GM23338 (cell line): ENCODE results near the gene CXADR. TPM values are rescaled to one million over a fixed set of nuclear protein-coding genes. Genes with fewer than 3 reads are reported as not detected.

Experiments
- ATAC-seq: fragments of 200-7000 bp; cut with Tn5 transposase; 3 replicates; pipeline ENCODE4 v1.9.1; 2020
- DNase-seq: peaks from one replicate; pipeline ENCODE4 v3.0.0-alpha.2; 2015; ENCODE audit warnings: low spot score
- H2AFZ ChIP-seq: fragments of 200-600 bp; sonication (generic); 2 replicates; pipeline ENCODE4 v1.8.0; 2016; ENCODE audit warnings: antibody characterized with exemption, mild to moderate bottlenecking, moderate library complexity
- H3F3A ChIP-seq: fragments of 200-600 bp; sonication (generic); replicated peaks from 2 replicates; pipeline ENCODE4 v1.8.0; 2017; ENCODE audit warnings: antibody characterized with exemption, mixed run types, low read depth
- H3K27ac ChIP-seq: fragments of 200-600 bp; sonication (generic); 2 replicates; pipeline ENCODE4 v1.6.1; 2016; ENCODE audit warnings: low read depth
- H3K27me3 ChIP-seq: fragments of 200-600 bp; sonication (generic); 2 replicates; pipeline ENCODE4 v1.8.0; 2016; ENCODE audit warnings: mild to moderate bottlenecking, mixed run types, moderate library complexity; ENCODE audit not compliant: insufficient read depth
- H3K36me3 ChIP-seq: fragments of 200-600 bp; sonication (generic); 2 replicates; pipeline ENCODE4 v1.8.0; 2016; ENCODE audit warnings: mild to moderate bottlenecking; ENCODE audit not compliant: insufficient read depth
- H3K4me1 ChIP-seq: fragments of 200-600 bp; sonication (generic); 2 replicates; pipeline ENCODE4 v1.8.0; 2016; ENCODE audit warnings: mild to moderate bottlenecking, moderate library complexity; ENCODE audit not compliant: insufficient read depth
- H3K4me2 ChIP-seq: fragments of 200-600 bp; sonication (generic); 2 replicates; pipeline ENCODE4 v1.7.1; 2017; ENCODE audit warnings: mixed run types
- H3K4me3 ChIP-seq: fragments of 200-600 bp; sonication (generic); 2 replicates; pipeline ENCODE4 v1.6.1; 2016; ENCODE audit warnings: mixed run types
- H3K79me2 ChIP-seq: fragments of 200-600 bp; sonication (generic); replicated peaks from 2 replicates; pipeline ENCODE4 v1.8.0; 2017; ENCODE audit warnings: mild to moderate bottlenecking; ENCODE audit not compliant: insufficient read depth
- H3K9me2 ChIP-seq: fragments of 200-600 bp; sonication (generic); 2 replicates; pipeline ENCODE4 v1.8.0; 2017; ENCODE audit not compliant: insufficient read depth
- H4K20me1 ChIP-seq: fragments of 200-600 bp; sonication (generic); replicated peaks from 2 replicates; pipeline ENCODE4 v1.8.0; 2017; ENCODE audit warnings: mild to moderate bottlenecking; ENCODE audit not compliant: insufficient read depth
- H3K27ac Mint-ChIP-seq: 2 replicates; pipeline ENCODE4 v1.8.0; 2020; ENCODE audit warnings: inconsistent platforms, mild to moderate bottlenecking, moderate library complexity, mixed read lengths
- H3K27me3 Mint-ChIP-seq: 3 replicates; pipeline ENCODE4 v1.8.0; 2022; ENCODE audit warnings: low read depth, mild to moderate bottlenecking, moderate library complexity, mixed read lengths, inconsistent platforms; ENCODE audit not compliant: insufficient read depth, poor library complexity
- H3K36me3 Mint-ChIP-seq: 3 replicates; pipeline ENCODE4 v1.8.0; 2021; ENCODE audit warnings: low read depth, mild to moderate bottlenecking, inconsistent platforms, moderate library complexity, mixed read lengths
- H3K4me1 Mint-ChIP-seq: 3 replicates; pipeline ENCODE4 v1.8.0; 2020; ENCODE audit warnings: mild to moderate bottlenecking, inconsistent platforms, mixed read lengths
- H3K4me3 Mint-ChIP-seq: 3 replicates; pipeline ENCODE4 v1.8.0; 2021; ENCODE audit warnings: moderate library complexity, mild to moderate bottlenecking, inconsistent platforms, mixed read lengths
- H3K9me3 Mint-ChIP-seq: 3 replicates; pipeline ENCODE4 v1.8.0; 2020; ENCODE audit warnings: moderate library complexity, mild to moderate bottlenecking, inconsistent platforms, mixed read lengths
- EZH2 ChIP-seq: fragments of 200-600 bp; sonication (generic); IDR thresholded peaks from one replicate; pipeline ENCODE4 v1.8.0; 2017; ENCODE audit warnings: antibody characterized with exemption, mild to moderate bottlenecking, low read depth; ENCODE audit not compliant: unreplicated experiment
- ZNF114 ChIP-seq: fragments of 250-450 bp; sonication (Bioruptor Pico); IDR thresholded peaks from 2 replicates; pipeline ENCODE4 v1.5.0; 2020; ENCODE audit warnings: mild to moderate bottlenecking, moderate library complexity
- ZNF331 ChIP-seq: fragments of 250-450 bp; sonication (Bioruptor Pico); IDR thresholded peaks from 2 replicates; pipeline ENCODE4 v1.5.0; 2020; ENCODE audit warnings: low read depth, mild to moderate bottlenecking, moderate library complexity
- polyA plus RNA-seq: library from polyadenylated mRNA; unstranded; fragments of >200 nt; fragmentation: Nextera tagmentation; extraction: Ambion mirVana; gene quantifications from 2 replicates; pipeline ENCODE4 v1.2.1, GENCODE V29; 2016
- total RNA-seq: library from RNA; depleted of rRNA; stranded (reverse); fragments of >200 nt; shearing (Covaris generic); gene quantifications from 2 replicates; pipeline ENCODE4 v1.2.3, GENCODE V29; 2014
- TF ChIP-seq, protein P1 (sequence below), 2 experiments: fragments of 200-600 bp in 1 of 2; sonication (generic) in 1 of 2; conservative IDR thresholded peaks; 2 replicates each; pipeline versions ENCODE4 v1.5.1 to v1.6.1; 2016 to 2017; ENCODE audit warnings: antibody characterized with exemption in 2 of 2, low read depth in 2 of 2, mild to moderate bottlenecking in 2 of 2, moderate library complexity in 1 of 2
- TF ChIP-seq, protein P2 (sequence below): fragments of 250-450 bp; sonication (Bioruptor Pico); IDR thresholded peaks from 2 replicates; pipeline ENCODE4 v1.5.0; 2020; ENCODE audit warnings: mild to moderate bottlenecking, moderate library complexity
- TF ChIP-seq, protein P3 (sequence below): IDR thresholded peaks from 2 replicates; pipeline ENCODE4 v1.6.1; 2016; ENCODE audit warnings: antibody characterized with exemption

The CXADR gene
- total and polyA plus RNA-seq, 2 experiments from 2014 or later, result 126 to 207 TPM

DNA sequence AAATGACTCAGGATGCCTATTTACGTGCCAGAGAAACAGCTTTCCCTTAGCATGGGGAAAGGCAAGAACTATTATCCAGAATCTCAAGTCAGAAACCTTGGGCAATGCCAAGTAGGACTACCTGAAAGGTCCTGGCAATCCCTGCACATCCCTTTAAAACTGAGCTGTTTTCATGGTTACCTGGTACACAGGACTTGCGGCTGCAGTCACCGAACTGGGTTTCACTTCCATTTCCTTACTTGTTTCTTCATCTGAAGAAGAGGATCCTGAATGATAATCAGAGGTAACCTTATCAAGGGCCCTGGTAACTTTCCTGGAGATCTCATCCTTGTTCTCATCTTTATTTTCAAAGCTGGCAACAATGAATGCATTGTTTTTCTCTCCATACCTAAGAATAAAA is 85.6 kb downstream of the CXADR start:
- no peaks in the 10 kb centered on the region for H3K4me1 ChIP-seq
- peaks cover 30% of the 10 kb centered on the region; the same call in 1 of the 2 replicates for H3K36me3 ChIP-seq
- Mint-ChIP-seq H3K36me3 (peaks cover 70% of the 10 kb centered on the region), H3K4me1 (no peaks in the 10 kb centered on the region), H3K27me3 (no peaks in the 10 kb centered on the region), H3K9me3 (no peaks in the 10 kb centered on the region), H3K4me3 (no peak overlapping the region), H3K27ac (no peak overlapping the region)
- TF ChIP-seq ZNF331 (CRISPR knock-in tag), result no peak
- TF ChIP-seq, protein P1, sequence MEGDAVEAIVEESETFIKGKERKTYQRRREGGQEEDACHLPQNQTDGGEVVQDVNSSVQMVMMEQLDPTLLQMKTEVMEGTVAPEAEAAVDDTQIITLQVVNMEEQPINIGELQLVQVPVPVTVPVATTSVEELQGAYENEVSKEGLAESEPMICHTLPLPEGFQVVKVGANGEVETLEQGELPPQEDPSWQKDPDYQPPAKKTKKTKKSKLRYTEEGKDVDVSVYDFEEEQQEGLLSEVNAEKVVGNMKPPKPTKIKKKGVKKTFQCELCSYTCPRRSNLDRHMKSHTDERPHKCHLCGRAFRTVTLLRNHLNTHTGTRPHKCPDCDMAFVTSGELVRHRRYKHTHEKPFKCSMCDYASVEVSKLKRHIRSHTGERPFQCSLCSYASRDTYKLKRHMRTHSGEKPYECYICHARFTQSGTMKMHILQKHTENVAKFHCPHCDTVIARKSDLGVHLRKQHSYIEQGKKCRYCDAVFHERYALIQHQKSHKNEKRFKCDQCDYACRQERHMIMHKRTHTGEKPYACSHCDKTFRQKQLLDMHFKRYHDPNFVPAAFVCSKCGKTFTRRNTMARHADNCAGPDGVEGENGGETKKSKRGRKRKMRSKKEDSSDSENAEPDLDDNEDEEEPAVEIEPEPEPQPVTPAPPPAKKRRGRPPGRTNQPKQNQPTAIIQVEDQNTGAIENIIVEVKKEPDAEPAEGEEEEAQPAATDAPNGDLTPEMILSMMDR (conservative IDR thresholded peaks at IDR 0.05; ENCODE audit: low read depth in 2 of 2), result no peak
- TF ChIP-seq, protein P2, sequence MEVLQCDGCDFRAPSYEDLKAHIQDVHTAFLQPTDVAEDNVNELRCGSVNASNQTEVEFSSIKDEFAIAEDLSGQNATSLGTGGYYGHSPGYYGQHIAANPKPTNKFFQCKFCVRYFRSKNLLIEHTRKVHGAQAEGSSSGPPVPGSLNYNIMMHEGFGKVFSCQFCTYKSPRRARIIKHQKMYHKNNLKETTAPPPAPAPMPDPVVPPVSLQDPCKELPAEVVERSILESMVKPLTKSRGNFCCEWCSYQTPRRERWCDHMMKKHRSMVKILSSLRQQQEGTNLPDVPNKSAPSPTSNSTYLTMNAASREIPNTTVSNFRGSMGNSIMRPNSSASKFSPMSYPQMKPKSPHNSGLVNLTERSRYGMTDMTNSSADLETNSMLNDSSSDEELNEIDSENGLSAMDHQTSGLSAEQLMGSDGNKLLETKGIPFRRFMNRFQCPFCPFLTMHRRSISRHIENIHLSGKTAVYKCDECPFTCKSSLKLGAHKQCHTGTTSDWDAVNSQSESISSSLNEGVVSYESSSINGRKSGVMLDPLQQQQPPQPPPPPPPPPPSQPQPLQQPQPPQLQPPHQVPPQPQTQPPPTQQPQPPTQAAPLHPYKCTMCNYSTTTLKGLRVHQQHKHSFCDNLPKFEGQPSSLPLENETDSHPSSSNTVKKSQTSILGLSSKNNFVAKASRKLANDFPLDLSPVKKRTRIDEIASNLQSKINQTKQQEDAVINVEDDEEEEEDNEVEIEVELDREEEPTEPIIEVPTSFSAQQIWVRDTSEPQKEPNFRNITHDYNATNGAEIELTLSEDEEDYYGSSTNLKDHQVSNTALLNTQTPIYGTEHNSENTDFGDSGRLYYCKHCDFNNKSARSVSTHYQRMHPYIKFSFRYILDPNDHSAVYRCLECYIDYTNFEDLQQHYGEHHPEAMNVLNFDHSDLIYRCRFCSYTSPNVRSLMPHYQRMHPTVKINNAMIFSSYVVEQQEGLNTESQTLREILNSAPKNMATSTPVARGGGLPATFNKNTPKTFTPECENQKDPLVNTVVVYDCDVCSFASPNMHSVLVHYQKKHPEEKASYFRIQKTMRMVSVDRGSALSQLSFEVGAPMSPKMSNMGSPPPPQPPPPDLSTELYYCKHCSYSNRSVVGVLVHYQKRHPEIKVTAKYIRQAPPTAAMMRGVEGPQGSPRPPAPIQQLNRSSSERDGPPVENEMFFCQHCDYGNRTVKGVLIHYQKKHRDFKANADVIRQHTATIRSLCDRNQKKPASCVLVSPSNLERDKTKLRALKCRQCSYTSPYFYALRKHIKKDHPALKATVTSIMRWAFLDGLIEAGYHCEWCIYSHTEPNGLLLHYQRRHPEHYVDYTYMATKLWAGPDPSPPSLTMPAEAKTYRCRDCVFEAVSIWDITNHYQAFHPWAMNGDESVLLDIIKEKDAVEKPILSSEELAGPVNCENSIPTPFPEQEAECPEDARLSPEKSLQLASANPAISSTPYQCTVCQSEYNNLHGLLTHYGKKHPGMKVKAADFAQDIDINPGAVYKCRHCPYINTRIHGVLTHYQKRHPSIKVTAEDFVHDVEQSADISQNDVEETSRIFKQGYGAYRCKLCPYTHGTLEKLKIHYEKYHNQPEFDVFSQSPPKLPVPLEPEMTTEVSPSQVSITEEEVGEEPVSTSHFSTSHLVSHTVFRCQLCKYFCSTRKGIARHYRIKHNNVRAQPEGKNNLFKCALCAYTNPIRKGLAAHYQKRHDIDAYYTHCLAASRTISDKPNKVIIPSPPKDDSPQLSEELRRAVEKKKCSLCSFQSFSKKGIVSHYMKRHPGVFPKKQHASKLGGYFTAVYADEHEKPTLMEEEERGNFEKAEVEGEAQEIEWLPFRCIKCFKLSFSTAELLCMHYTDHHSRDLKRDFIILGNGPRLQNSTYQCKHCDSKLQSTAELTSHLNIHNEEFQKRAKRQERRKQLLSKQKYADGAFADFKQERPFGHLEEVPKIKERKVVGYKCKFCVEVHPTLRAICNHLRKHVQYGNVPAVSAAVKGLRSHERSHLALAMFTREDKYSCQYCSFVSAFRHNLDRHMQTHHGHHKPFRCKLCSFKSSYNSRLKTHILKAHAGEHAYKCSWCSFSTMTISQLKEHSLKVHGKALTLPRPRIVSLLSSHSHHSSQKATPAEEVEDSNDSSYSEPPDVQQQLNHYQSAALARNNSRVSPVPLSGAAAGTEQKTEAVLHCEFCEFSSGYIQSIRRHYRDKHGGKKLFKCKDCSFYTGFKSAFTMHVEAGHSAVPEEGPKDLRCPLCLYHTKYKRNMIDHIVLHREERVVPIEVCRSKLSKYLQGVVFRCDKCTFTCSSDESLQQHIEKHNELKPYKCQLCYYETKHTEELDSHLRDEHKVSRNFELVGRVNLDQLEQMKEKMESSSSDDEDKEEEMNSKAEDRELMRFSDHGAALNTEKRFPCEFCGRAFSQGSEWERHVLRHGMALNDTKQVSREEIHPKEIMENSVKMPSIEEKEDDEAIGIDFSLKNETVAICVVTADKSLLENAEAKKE (CRISPR knock-in tag), result no peak
- no peaks in the 10 kb centered on the region for H3K27me3 ChIP-seq
- H3K4me2 ChIP-seq, result no peak overlapping the region
- H3K4me3 ChIP-seq, result no peak overlapping the region
- no peak overlapping the region for H2AFZ ChIP-seq
- DNase-seq (no peak), ATAC-seq (no peak)
- peaks cover 5% of the 10 kb centered on the region; the same call in 1 of the 2 replicates for H4K20me1 ChIP-seq
- no peaks in the 10 kb centered on the region for H3K9me2 ChIP-seq
- H3K79me2 ChIP-seq, result no peaks in the 10 kb centered on the region
- no peak overlapping the region for H3K27ac ChIP-seq
- no peaks in the 10 kb centered on the region for H3F3A ChIP-seq

DNA sequence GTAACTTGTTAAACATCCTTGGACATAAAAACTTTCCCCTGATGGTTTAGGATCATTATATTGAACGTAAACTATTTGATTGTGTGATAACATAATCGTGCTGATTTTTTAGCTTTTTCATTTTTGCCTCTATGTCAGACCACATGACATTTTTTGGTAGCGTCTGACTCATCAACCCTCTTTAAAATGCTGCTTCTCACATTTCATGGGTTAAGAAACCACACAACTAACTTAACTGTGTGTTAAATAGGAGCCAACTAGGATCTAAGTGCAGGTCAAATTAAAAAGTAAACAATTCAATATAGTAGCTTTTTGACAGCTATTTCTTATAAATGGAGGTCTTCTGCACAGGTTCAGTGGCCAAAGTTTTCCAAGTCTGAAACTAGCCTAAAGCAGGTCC is 90.0 kb downstream of the CXADR start:
- Mint-ChIP-seq H3K27ac (no peak overlapping the region), H3K4me3 (no peak overlapping the region), H3K9me3 (no peaks in the 10 kb centered on the region), H3K27me3 (peaks cover 2% of the 10 kb centered on the region), H3K4me1 (no peaks in the 10 kb centered on the region), H3K36me3 (peaks cover 69% of the 10 kb centered on the region)
- Histone ChIP-seq H3K4me2 (no peak overlapping the region), H3K9me2 (no peaks in the 10 kb centered on the region), H3K79me2 (peaks cover 14% of the 10 kb centered on the region), H3K27ac (no peak overlapping the region), H3K4me3 (no peak overlapping the region), H2AFZ (no peak overlapping the region), H4K20me1 (peaks cover 5% of the 10 kb centered on the region; the same call in 1 of the 2 replicates), H3K27me3 (no peaks in the 10 kb centered on the region), H3K4me1 (no peaks in the 10 kb centered on the region), H3K36me3 (peaks cover 25% of the 10 kb centered on the region; the same call in 1 of the 2 replicates), H3F3A (no peaks in the 10 kb centered on the region)
- DNase-seq, result no peak
- ATAC-seq, result no peak
- TF ChIP-seq ZNF114 (CRISPR knock-in tag) (no peak), EZH2 (no peak)
- TF ChIP-seq, protein P3, sequence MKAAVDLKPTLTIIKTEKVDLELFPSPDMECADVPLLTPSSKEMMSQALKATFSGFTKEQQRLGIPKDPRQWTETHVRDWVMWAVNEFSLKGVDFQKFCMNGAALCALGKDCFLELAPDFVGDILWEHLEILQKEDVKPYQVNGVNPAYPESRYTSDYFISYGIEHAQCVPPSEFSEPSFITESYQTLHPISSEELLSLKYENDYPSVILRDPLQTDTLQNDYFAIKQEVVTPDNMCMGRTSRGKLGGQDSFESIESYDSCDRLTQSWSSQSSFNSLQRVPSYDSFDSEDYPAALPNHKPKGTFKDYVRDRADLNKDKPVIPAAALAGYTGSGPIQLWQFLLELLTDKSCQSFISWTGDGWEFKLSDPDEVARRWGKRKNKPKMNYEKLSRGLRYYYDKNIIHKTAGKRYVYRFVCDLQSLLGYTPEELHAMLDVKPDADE, result no peak
